GM19193 (cell line): Measurements from ENCODE around the gene GALNT13.

ENCODE experiments used
- POLR2A ChIP-seq: IDR thresholded peaks from 4 replicates; pipeline ENCODE4 v1.6.1; 2011; ENCODE audit not compliant: insufficient read depth, insufficient read length; ENCODE audit errors: extremely low read depth

The GALNT13 gene

DNA sequence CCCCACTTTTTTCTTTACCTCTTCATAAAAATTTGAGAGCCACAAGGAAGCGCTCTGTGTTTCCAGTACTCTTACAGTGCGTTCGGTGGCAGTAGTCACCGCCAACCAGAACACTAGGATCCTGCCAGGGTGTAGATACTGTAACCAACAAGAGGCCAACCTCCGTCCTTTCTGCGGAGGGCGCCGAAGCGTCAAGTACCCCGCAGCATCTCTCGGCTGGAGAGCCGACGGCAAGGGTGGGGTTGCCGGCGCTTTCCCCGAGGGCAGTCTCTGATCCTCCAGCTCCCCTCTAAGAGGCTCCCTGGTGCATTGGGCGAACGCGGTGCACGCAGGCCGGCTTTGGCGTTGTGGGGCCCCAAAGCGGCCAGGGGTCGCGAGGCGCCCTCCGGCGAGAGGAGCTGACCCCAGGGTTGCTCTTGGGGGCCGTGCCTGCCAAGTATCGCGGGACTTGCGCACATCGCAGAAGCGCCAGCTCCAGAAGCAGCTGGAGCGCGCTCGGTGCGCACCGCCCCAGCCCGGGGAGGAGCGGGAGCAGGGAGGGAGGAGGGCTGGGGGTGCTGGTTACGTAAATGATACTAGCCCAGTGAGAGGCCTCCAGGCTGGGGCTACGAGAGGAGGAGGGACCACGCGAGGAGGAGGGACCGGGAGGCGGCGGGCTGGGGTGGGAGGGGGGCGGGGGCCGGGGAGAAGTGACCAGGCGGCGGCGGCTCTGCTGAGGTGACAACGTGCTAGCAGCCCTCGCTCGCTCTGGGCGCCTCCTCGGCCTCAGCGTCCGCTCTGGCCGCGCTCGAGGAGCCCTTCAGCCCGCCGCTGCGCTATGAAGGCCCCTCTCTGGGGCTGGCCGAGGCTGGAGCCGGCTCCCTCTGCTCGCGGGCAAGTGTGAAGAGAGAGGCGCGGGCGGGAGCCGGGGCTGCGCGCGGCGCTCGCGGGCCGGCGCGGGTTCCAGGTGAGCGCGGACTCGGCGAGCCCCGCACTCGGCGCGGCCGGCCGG is at the start of gene GALNT13:
Gene GALNT13, plus strand, starts transcription at position 692 of the 991 bp plus-strand sequence.
- no peak for TF ChIP-seq POLR2A

DNA sequence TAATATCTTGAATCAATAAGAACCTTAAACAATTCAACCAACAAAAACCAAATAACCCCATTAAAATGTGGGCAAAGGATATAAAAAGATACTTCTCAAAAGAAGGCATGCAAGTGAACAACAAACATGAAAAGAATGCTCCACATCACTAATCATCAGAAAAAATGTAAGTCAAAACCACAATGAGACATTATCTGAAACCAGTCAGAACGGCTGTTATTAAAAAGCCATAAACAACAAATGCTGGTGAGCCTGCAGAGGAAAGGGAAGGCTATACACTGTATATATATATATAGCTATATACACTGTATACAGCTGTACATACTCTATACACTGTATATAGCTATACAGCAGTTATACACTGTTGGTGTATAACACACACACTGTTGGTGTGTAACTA is 47.8 kb upstream of the GALNT13 start:
- no peak for TF ChIP-seq POLR2A

DNA sequence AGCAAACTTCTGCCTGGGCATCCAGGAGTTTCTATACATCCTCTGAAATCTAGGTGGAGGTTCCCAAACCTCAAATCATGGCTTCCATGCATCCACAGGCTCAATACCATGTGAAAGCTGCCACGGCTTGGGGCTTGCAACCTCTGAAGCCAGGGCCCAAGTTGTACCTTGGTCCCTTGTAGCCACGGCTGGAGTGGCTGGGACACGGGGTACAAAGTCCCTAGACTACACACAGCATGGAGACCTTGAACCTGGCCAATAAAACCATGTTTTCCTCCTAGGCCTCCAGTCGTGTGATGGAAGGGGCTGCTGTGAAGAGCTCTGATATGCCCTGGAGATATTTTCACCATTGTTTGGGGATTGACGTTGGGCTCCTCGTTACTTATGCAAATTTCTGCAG is 43.4 kb upstream of the GALNT13 start:
- no peak for TF ChIP-seq POLR2A

GRCh38 chr2:153834662-153835061 is 37.1 kb upstream of the GALNT13 start:
- no peak for TF ChIP-seq POLR2A

GRCh38 chr2:153858250-153858649 is 13.5 kb upstream of the GALNT13 start:
- no peak for TF ChIP-seq POLR2A

DNA sequence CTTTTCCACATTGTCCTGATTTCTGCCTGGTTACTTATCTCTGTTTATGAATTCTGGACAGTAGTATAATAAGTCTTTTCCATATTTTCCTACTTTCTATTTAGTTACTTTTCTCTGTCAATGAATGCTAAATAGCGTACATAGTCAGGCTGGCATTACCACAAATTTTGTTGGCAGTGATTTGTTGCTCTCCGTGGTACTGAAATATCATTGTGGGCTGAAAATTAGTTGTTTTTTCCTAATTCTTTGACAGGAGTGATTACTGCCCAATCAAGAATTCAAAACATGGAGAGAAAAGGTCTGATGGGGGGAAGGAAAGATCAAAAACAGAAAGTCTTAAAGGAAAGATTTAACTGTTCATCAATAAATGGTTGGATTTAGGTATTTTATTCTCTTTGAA is 7.7 kb upstream of the GALNT13 start:
- TF ChIP-seq POLR2A = no peak

DNA sequence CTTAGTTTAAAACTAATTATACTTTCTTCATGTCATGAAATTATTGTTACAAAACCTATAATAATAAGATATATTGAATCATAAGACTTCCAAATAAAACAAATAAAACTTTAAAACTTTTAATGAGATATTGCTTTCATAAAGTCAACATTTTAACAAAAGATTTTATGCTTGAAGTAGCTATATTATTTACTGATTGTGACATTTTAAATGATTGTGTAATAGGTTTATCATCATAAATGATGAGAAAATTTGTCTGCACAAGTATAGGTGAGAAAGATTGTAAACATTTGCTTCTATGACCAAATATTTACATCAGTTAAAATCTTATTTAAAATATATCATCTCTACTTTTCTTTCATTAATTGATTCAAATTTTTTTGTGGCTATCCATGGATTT is 5.1 kb upstream of the GALNT13 start:
- TF ChIP-seq POLR2A = no peak

- no peak for TF ChIP-seq POLR2A
Observed at GRCh38 chr2:153870308-153870707, 1.4 kb upstream of the GALNT13 start.

- TF ChIP-seq POLR2A = no peak
Observed at GRCh38 chr2:153872311-153873051, 759 bp downstream of the GALNT13 start.

DNA sequence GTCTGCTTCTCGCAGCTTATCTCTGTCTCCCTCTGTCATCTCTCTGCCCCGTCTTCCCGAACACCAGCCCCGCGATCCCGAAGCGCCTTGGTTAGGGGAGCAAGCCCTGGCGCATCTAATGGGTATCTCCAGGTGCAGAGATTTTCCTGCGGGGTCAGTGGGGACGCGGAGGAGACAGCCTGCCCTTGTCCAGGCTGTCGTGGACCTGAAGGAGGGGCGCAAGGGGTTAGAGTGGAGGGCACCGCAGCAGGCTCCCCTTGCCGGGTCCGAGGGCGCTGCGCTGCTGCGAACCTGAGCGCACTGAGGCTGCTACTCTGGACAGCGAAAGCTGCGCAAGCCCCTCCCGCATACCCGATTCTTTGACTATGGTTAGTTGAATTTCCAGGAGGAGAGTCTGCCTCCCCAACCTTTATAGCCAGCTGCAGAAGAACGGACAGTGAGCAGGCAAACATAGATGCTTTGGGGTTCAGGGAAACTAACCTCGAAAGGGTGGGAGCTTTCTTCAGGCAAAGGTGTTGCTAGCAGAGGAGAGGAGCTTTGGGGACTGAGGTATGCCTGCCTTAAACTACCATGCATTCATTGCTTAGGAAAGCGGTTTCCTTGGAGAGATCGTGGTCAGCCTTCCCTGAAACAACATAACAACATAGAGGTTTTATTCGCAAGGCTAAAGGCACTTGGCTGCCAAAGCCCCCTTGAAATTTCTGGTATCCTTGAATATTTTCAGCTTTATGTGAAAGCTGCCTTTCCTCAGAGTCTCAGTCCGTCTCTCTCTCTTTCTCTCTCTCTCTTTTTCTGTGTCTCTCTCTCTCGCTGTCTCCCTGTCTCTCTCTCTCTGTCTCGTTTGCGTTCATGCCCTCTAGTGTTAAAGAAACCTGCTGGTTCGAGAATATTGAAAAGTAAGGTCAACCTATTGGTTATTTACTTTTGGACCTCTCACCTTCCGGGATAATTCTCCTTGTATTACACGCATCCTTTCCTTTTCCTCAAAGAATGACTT is 1.6 kb downstream of the GALNT13 start:
- no peak for TF ChIP-seq POLR2A

DNA sequence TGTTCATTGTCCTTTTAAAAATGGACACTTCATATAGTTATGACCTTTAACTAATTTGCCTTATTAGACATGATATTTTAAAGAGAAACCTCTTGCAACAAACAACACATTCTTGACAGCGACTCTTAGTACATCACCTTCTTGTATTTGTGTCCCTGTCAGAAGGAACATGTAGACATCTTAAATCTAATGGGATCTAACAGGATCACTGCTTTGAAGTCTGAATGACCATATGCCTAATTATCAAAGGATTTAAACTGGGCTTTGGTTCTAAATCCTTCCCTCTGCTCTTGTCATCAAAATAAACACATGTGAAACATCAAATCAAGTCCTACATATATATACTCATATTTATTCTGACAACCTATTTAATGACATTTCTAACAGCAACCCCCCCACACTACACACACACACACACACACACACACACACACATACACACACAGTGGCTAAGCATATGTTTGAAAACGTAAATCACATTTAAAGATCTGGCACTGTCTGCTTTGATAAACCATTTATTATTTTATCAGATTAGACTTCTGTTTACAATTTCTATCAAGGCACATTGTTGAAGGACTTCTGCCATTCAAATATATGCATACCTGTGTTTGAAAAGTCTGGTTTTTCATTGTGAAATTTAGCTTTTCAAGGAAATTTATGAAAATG is 4.2 kb downstream of the GALNT13 start:
- no peak for TF ChIP-seq POLR2A

- no peak for TF ChIP-seq POLR2A
Observed at GRCh38 chr2:153880926-153881325, 9.2 kb downstream of the GALNT13 start.

- TF ChIP-seq POLR2A = no peak
Observed at GRCh38 chr2:153886833-153887232, 15.1 kb downstream of the GALNT13 start.

- TF ChIP-seq POLR2A = no peak
Observed at GRCh38 chr2:153890576-153890975, 18.9 kb downstream of the GALNT13 start.

DNA sequence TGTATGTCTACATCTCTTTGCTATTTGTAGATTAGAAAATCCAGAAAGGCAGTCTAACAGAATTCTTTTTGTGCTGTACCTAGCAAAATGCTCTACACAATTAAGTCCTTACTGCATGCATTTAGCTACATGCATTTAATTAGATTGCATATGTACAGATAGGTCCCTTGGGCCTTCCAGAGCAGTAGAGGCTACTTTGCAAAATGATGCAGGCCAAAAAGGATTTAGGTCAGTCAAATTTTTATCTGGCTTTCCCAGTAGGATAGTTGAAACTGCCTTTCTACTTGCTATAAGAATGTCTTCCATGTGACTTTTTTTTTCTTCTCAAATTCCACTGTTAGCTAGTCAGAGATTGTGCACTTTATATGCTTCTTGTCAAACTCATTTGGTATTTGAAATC is 19.3 kb downstream of the GALNT13 start:
- no peak for TF ChIP-seq POLR2A
